GM19468 (cell line): Measurements from ENCODE around the gene THAP2.
"Not testable (repeated sequence)": the region's sequence is repeated elsewhere in the genome, so short reads cannot be mapped to it uniquely, and the experiment has no call there.

ENCODE experiments used
- ATAC-seq: cut with Tn5 transposase; IDR thresholded peaks from one replicate; pipeline ENCODE4 v1.9.1; 2021; ENCODE audit warnings: mild to moderate bottlenecking, moderate library complexity, moderate number of reproducible peaks; ENCODE audit not compliant: unreplicated experiment; ENCODE audit errors: extremely low read depth

The THAP2 gene

GRCh38 chr12:71661977-71662530 lies 2.0 kb upstream of the THAP2 start:
- no peak for ATAC-seq

GRCh38 chr12:71662849-71663560 lies 1.1 kb upstream of the THAP2 start:
- no peak for ATAC-seq

GRCh38 chr12:71664411-71665089 lies 449 bp downstream of the THAP2 start:
- no peak for ATAC-seq

GRCh38 chr12:71665090-71665463 lies 976 bp downstream of the THAP2 start:
- no peak for ATAC-seq

DNA sequence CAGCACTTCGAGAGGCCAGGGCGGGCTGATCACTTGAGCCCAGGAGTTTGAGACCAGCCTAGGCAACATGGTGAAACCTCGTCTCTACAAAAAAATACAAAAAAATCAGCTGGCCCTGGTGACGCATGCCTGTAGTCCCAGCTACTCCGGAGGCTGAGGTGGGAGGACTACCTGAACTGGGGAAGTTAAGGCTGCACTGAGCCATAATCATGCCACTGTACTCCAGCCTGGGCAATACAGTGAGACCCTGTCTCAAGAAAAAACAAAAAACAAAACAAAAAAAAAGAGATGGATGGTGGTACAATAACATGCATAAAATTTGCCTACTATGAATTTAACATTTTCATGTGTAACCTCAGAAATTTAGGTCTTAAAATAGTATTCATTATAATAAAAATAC lies 2.2 kb downstream of the THAP2 start:
- ATAC-seq, result no peak

DNA sequence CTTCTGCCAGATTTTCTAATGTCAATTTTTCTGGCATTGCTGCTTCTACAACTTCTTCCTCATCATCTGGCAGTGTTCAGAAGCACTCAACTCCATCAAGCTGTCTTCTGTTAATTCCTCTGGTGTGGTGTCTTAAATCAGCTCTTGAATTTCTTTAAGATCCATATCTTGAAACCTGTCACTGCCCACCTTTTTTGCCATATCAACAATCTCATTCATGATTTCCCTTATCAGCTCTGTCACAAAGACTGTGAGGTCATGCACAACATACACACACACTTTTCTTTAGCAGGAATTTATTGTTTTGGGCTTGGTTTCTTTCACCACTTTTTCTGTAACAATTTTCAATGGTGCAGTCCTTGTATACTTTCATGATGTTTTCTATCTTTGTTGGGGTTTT lies 7.2 kb downstream of the THAP2 start:
- no peak for ATAC-seq

DNA sequence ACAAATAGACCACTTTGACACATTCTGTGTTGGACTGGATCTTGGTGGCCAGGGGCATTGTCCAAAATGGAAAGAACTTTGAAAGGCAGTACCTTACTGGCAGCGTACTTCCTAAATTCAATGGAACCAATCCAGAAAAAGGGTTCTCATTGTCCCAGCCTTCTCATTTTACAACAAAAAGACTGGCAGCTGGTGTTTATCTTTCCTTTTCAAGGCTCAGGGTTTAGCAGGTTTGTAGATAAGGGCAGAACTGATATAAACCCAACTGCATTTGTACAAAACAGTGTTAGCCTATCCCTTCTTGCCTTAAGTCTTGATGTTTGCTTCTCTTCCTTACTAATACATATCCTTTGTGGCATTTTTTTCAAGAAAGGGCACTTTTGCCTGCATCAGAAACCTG lies 7.7 kb downstream of the THAP2 start:
- no peak for ATAC-seq

- no peak for ATAC-seq
These were observed 18.4 kb downstream of the THAP2 start for GRCh38 chr12:71682466-71682865.

GRCh38 chr12:71683633-71684032 lies 19.5 kb downstream of the THAP2 start:
- ATAC-seq, result no peak

DNA sequence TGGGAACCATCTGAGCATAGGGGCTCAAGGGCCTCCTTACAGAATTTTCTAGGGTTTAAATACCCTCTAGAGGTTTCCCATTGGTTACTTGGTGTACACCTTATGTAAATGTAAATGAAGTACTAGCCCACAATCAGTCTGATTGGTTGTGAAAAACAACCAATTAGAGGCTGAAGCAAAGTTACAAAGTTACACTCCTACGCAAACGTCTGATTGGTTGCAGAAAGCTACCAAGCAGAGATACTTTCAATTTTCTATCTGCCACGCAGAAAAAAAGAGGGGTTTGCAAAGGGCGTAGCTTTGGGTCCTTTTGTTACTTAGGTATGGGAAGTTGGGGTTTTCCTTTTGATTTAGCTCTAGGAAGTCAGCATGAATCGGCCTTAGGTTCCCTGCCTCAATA lies 20.0 kb downstream of the THAP2 start:
- no peak for ATAC-seq

- ATAC-seq, result no peak
These were observed 21.3 kb downstream of the THAP2 start for GRCh38 chr12:71685312-71685906.

- ATAC-seq, result peak; percentile 81
These were observed 22.0 kb downstream of the THAP2 start, which contains the start of gene TMEM19 for GRCh38 chr12:71685914-71686657. TMEM19 (plus strand) TSS chr12:71686082; CDS start chr12:71686681, 599 bp downstream.

- ATAC-seq, result no peak
These were observed 22.5 kb downstream of the THAP2 start for GRCh38 chr12:71686658-71687025.

- not testable (repeated sequence) for ATAC-seq
These were observed 23.1 kb downstream of the THAP2 start for GRCh38 chr12:71687172-71687571.

DNA sequence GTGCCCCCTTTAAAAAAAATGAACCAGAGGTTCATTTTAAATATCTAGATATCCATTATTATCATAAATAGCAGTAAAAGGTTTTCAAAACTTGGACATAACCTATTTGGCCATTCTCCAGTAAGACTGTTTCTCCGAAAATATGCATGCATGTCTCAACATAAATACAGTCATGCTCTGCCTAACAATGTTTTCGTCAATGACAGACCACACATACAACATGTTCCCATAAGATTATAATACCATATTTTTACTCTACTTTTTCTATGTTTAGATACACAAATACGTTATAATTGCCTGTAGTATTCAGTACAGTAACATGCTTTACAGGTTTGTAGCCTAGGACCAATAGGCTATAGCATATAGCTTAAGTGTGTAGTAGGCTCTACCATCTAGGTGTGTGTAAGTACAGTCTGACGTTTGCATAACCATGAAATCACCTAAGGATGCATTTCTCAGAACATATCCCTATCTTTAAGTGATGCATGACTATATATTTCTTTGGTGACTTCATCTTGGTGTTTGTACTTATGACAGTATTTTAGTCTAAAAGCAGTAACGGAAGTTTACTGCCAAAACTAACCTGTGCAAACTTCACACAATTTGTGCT lies 25.0 kb downstream of the THAP2 start:
- ATAC-seq, result no peak

DNA sequence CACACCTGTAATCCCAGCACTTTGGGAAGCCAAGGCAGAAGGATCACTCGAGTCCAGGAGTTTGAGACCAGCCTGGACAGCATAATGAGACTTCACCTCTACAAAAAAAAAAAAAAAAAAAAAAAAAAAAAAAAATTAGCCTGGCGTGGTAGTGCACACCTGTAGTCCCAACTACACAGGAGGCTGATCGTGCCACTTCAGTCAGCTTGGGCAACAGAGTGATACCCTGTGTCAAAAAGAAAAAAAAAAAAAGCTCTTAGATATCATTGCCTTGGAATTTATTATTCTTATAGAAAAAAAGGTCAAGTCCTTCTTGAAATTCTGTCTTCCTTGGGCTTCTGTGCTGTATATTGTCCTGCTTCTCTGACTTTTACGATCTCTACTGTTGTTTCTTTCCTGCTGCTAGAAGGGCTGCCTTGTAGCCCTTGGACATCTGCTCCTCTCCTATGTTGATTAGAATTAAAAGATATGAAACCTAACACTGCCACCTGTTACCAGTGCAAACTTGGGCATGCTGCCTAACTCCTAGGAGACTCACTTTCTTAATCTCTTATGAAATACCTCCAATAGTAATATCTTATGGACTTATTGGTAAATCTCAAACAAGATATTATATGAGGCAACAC lies 27.5 kb downstream of the THAP2 start:
- no peak for ATAC-seq

GRCh38 chr12:71693126-71693525 lies 29.0 kb downstream of the THAP2 start:
- ATAC-seq, result no peak

GRCh38 chr12:71693651-71694050 lies 29.6 kb downstream of the THAP2 start:
- not testable (repeated sequence) for ATAC-seq

GRCh38 chr12:71694099-71694820 lies 30.2 kb downstream of the THAP2 start:
- peak; percentile 81 for ATAC-seq
